ENCODE data around the gene ELOVL2.

DNA sequence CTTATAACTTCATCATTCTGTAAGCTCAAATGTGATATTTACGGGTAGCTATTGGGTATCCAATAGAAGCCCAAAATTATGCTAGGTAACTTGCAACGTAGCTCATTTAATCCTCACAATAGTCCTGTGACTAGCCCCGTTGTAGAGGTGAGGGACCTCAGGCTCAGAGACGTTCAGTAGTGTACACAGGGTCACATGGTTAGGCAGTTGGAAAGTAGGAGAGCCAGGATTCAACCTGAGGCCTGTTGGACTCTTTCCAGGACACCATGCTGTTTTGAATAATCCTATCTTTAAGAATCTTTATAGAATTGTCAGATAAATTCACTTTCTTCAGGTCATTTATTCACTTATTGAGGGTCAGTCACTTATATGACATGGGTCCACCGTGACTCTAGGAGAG lies 9.2 kb upstream of the ELOVL2 start:
- no peak for TF ChIP-seq CTCF (IDR thresholded peaks at IDR 0.05)
- TF ChIP-seq POLR2AphosphoS5 (IDR thresholded peaks at IDR 0.05) = no peak
- no peak for TF ChIP-seq POLR2A (IDR thresholded peaks at IDR 0.05)
